Natural killer cell (primary cell): ENCODE measurements around the gene PRDM16. TPM values are rescaled to one million over a fixed set of nuclear protein-coding genes. Genes with fewer than 3 reads are reported as not detected.

ENCODE experiments used
- ATAC-seq, 3 donors: fragments of 150-1000 bp in 2 of 3; fragments of 200-7000 bp in 1 of 3; cut with Tn5 transposase; 1 replicate in 1 of 3; 2 replicates in 2 of 3; pipeline ENCODE4 v1.10.0; 2021; ENCODE audit warnings: mild to moderate bottlenecking in 2 of 3, moderate library complexity in 2 of 3
- DNase-seq, 2 donors: peaks; one replicate each; pipeline versions ENCODE4 v3.0.0 to v3.0.0-alpha.2; 2013 to 2021; ENCODE audit warnings: mixed read lengths in 1 of 2
- H3K27ac ChIP-seq: one replicate; pipeline ENCODE4 v1.5.1; 2013; ENCODE audit warnings: mild to moderate bottlenecking, low read length
- H3K27me3 ChIP-seq: one replicate; pipeline ENCODE4 v1.6.1; 2013; ENCODE audit warnings: low read length; ENCODE audit not compliant: control insufficient read depth, insufficient read depth
- H3K36me3 ChIP-seq: one replicate; pipeline ENCODE4 v1.6.1; 2013; ENCODE audit warnings: low read length; ENCODE audit not compliant: control insufficient read depth, insufficient read depth
- H3K4me1 ChIP-seq: one replicate; pipeline ENCODE4 v1.6.1; 2013; ENCODE audit warnings: low read length; ENCODE audit not compliant: control insufficient read depth, insufficient read depth
- H3K4me3 ChIP-seq: one replicate; pipeline ENCODE4 v1.5.1; 2013; ENCODE audit warnings: low read length
- H3K9me3 ChIP-seq: one replicate; pipeline ENCODE4 v1.6.1; 2013; ENCODE audit warnings: low read length; ENCODE audit not compliant: control insufficient read depth, insufficient read depth
- H3K27ac Mint-ChIP-seq, 2 donors: one replicate each; pipeline ENCODE4 v1.8.0; 2022; ENCODE audit warnings: mild to moderate bottlenecking in 2 of 2, mixed read lengths in 2 of 2, moderate library complexity in 1 of 2
- H3K27me3 Mint-ChIP-seq, 2 donors: one replicate each; pipeline ENCODE4 v1.8.0; 2022; ENCODE audit warnings: low read depth in 2 of 2, mixed read lengths in 2 of 2
- H3K36me3 Mint-ChIP-seq: one replicate; pipeline ENCODE4 v1.8.0; 2022; ENCODE audit warnings: mixed read lengths
- H3K4me1 Mint-ChIP-seq, 2 donors: one replicate each; pipeline ENCODE4 v1.8.0; 2022; ENCODE audit warnings: mixed read lengths in 2 of 2
- H3K4me3 Mint-ChIP-seq: one replicate; pipeline ENCODE4 v1.8.0; 2022; ENCODE audit warnings: mild to moderate bottlenecking, moderate library complexity, mixed read lengths
- H3K9me3 Mint-ChIP-seq, 2 donors: one replicate each; pipeline ENCODE4 v1.8.0; 2022; ENCODE audit warnings: mixed read lengths in 2 of 2
- CTCF ChIP-seq: fragments of 200-600 bp; IDR thresholded peaks from one replicate; pipeline ENCODE4 v1.8.0; 2022; ENCODE audit warnings: antibody characterized with exemption
- WGBS: methylation state at CpG from one replicate; pipeline ENCODE4 v1.1.7; 2013; ENCODE audit warnings: missing lambda C conversion rate; ENCODE audit not compliant: insufficient coverage; 5-methylcytosine and 5-hydroxymethylcytosine counted together
- intact Hi-C: fragments of 100-400 bp; cut with micrococcal nuclease; formaldehyde crosslinking; loops from one replicate; pipeline ENCODE4 v1.14.2; 2022
- total RNA-seq, 4 donors: library from RNA; stranded (reverse); fragments of 120-200 nt in 1 of 4; gene quantifications; one replicate each; pipeline versions ENCODE4 v1.2.3 to v1.2.4, GENCODE V29; 2013 to 2022

PRDM16 gene
- total RNA-seq, 3 donors from 2014 or later (not counting 1 experiment from before 2014, with no cell fraction given) = 0.25 to 0.64 TPM; not detected in 1

DNA sequence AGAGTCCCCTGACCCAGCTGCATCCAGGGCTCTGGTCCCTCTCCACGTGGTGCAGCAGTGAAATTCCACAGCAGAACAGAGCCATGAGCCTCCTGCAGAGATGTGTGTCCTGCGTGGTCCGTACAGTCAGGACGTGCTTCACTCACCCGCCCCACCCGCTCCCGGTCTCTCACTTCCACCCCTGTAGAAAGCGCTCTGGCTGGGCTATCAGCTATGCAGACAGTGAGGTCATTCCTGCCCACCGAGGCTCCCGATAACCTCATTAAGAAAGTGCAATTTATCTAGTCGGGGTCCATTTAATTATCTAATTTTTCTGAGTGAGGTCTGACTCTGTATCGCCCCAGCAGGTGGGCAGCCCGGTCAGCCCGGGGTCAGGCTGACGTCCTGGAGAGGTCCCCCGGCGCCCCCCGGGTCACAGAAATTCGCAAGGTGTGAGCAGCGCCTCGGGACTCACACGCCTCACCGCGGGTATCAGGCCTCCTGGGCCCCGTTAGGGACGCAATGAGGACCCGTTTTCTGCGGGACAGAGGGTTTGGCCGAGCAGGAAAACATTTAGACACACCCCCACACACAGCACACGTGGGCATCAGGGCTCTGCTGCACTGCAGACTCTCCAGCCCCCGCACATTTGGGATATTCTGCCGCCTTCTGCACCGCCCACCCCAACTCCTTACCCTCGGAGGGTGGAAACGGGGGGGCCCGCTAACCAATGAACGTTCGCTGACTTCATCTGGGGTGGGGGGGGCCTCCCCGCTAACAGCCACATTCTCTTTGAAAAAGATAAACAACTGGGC, 76.7 kb downstream of the PRDM16 start:
- no peak for TF ChIP-seq CTCF
- ATAC-seq (no peak), DNase-seq (no peak)
- Histone ChIP-seq H3K9me3 (no peaks in the 10 kb centered on the region), H3K4me3 (no peak overlapping the region), H3K4me1 (no peaks in the 10 kb centered on the region), H3K36me3 (no peaks in the 10 kb centered on the region), H3K27ac (no peak overlapping the region), H3K27me3 (no peaks in the 10 kb centered on the region)
- WGBS = 89% methylated on average over 37 of the region's 39 CpGs
- intact Hi-C loops = no loop called here
- Mint-ChIP-seq H3K36me3 (no peaks in the 10 kb centered on the region), H3K27me3 (no peaks in the 10 kb centered on the region), H3K9me3 (no peaks in the 10 kb centered on the region), H3K4me1 (no peaks in the 10 kb centered on the region), H3K4me3 (no peak overlapping the region), H3K27ac (no peak overlapping the region)

- peak in 1 of 3 donors; percentile 21 for ATAC-seq
- Mint-ChIP-seq H3K36me3 (no peaks in the 10 kb centered on the region), H3K4me3 (no peak overlapping the region), H3K27ac (no peak overlapping the region), H3K9me3 (no peaks in the 10 kb centered on the region), H3K27me3 (no peaks in the 10 kb centered on the region), H3K4me1 (no peaks in the 10 kb centered on the region)
- no peak for TF ChIP-seq CTCF
- no peak overlapping the region for H3K4me3 ChIP-seq
- no peaks in the 10 kb centered on the region for H3K36me3 ChIP-seq
- DNase-seq = no peak
- intact Hi-C loops = no loop called here
- H3K27ac ChIP-seq = no peak overlapping the region
- no peaks in the 10 kb centered on the region for H3K9me3 ChIP-seq
- WGBS = 94% methylated on average over 14 of the region's 14 CpGs
- no peaks in the 10 kb centered on the region for H3K4me1 ChIP-seq
- H3K27me3 ChIP-seq = no peaks in the 10 kb centered on the region
Measured at GRCh38 chr1:3146458-3146857, 77.5 kb downstream of the PRDM16 start.

GRCh38 chr1:3146907-3147306, 77.9 kb downstream of the PRDM16 start:
- Mint-ChIP-seq H3K27ac (no peak overlapping the region), H3K4me3 (no peak overlapping the region), H3K9me3 (no peaks in the 10 kb centered on the region), H3K4me1 (no peaks in the 10 kb centered on the region), H3K36me3 (no peaks in the 10 kb centered on the region), H3K27me3 (no peaks in the 10 kb centered on the region)
- Histone ChIP-seq H3K9me3 (no peaks in the 10 kb centered on the region), H3K4me3 (no peak overlapping the region), H3K4me1 (no peaks in the 10 kb centered on the region), H3K27me3 (no peaks in the 10 kb centered on the region), H3K36me3 (no peaks in the 10 kb centered on the region), H3K27ac (no peak overlapping the region)
- WGBS = 95% methylated on average over 19 of the region's 19 CpGs
- intact Hi-C loops = no loop called here
- ATAC-seq (peak in 1 of 3 donors; percentile 4), DNase-seq (no peak)
- no peak for TF ChIP-seq CTCF

DNA sequence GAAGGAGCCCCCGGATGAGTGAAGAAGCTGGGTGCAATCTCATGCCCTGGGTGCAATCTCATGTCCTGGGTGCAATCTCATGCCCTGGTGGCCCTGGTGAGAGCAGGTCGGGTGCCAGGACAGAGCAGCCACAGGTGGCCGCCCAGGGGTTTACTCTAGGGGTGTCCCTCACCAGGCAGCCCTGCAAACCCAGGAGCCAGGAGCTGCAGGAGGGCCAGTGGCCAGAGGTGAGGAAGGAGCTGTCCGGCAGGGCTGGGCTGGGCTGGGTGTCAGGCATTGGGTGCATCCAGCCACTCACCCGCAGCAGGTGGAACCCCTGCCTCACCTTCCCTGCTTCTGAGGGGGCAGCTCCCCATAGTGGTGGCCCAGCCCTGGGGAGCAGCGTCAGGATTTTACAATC, 79.2 kb downstream of the PRDM16 start:
- H3K36me3 ChIP-seq = no peaks in the 10 kb centered on the region
- H3K27me3 ChIP-seq = no peaks in the 10 kb centered on the region
- Mint-ChIP-seq H3K36me3 (no peaks in the 10 kb centered on the region), H3K27ac (no peak overlapping the region), H3K27me3 (no peaks in the 10 kb centered on the region), H3K9me3 (no peaks in the 10 kb centered on the region), H3K4me1 (no peaks in the 10 kb centered on the region), H3K4me3 (no peak overlapping the region)
- DNase-seq = no peak
- no peaks in the 10 kb centered on the region for H3K4me1 ChIP-seq
- TF ChIP-seq CTCF = no peak
- 86% methylated on average over 6 of the region's 6 CpGs for WGBS
- no peak overlapping the region for H3K27ac ChIP-seq
- intact Hi-C loops = no loop called here
- H3K4me3 ChIP-seq = no peak overlapping the region
- ATAC-seq = no peak
- H3K9me3 ChIP-seq = no peaks in the 10 kb centered on the region
